Testis (tissue), 3 donors: ENCODE measurements around the gene CCDC82. TPM values are rescaled to one million over a fixed set of nuclear protein-coding genes. Genes with fewer than 3 reads are reported as not detected.

Experiments
- DNase-seq: peaks from one replicate; pipeline ENCODE4 v3.0.0-alpha.2; 2019
- H3K27ac ChIP-seq, 2 donors: fragments of 200-600 bp; sonication (generic); one replicate each; pipeline ENCODE4 v1.5.1; 2019
- H3K27me3 ChIP-seq: fragments of 200-600 bp; sonication (generic); one replicate; pipeline ENCODE4 v1.5.1; 2019
- H3K36me3 ChIP-seq: fragments of 200-600 bp; sonication (generic); one replicate; pipeline ENCODE4 v1.5.1; 2017; ENCODE audit warnings: low read depth; ENCODE audit errors: missing control alignments
- H3K4me1 ChIP-seq: fragments of 200-600 bp; sonication (generic); one replicate; pipeline ENCODE4 v1.5.1; 2019
- H3K4me3 ChIP-seq, 2 donors: fragments of 200-600 bp; sonication (generic); one replicate each; pipeline ENCODE4 v1.5.1; 2017 to 2019
- H3K9me3 ChIP-seq: fragments of 200-600 bp; sonication (generic); one replicate; pipeline ENCODE4 v1.5.1; 2017
- POLR2A ChIP-seq: fragments of 450-650 bp; IDR thresholded peaks from one replicate; pipeline ENCODE4 v1.6.1; 2017; ENCODE audit warnings: antibody characterized with exemption, mild to moderate bottlenecking, moderate library complexity
- WGBS, 2 donors: methylation state at CpG; one replicate each; pipeline ENCODE4 v1.1.5; 2018; 5-methylcytosine and 5-hydroxymethylcytosine counted together
- intact Hi-C: fragments of 100-400 bp; cut with DNase I; formaldehyde crosslinking; loops from one replicate; pipeline ENCODE4 v1.15.1; 2023; ENCODE audit warnings: low total_unique reads
- polyA plus RNA-seq: library from polyadenylated mRNA; stranded (reverse); fragments of 350-450 nt; fragmentation: Illumina TruSeq; extraction: RNeasy Lipid Tissue Mini Kit (QIAGEN cat#74804); gene quantifications from one replicate; pipeline ENCODE4 v1.2.3, GENCODE V29; 2014; ENCODE audit warnings: low read depth, low replicate concordance; ENCODE audit not compliant: insufficient read depth
- total RNA-seq, 2 donors: library from RNA; depleted of rRNA; stranded (reverse); fragments of >200 nt; gene quantifications; one replicate each; pipeline ENCODE4 v1.2.3, GENCODE V29; 2016
- TF ChIP-seq, protein P1 (sequence below), 3 experiments: fragments of 450-650 bp in 2 of 3; fragments of 200-600 bp in 1 of 3; sonication (generic) in 1 of 3; IDR thresholded peaks; one replicate each; pipeline ENCODE4 v1.5.1; 2016 to 2019; ENCODE audit warnings: antibody characterized with exemption in 3 of 3, mild to moderate bottlenecking in 2 of 3, moderate library complexity in 1 of 3

CCDC82 gene
- total and polyA plus RNA-seq, 3 donors from 2014 or later: 36.6 to 50.9 (median 42.5) TPM

- DNase-seq: no peak
- Histone ChIP-seq H3K9me3 (no peaks in the 10 kb centered on the region), H3K27ac (peak overlapping the region in 1 of 2 donors; percentile 74), H3K27me3 (no peaks in the 10 kb centered on the region), H3K4me3 (no peak overlapping the region), H3K4me1 (peaks cover 69% of the 10 kb centered on the region), H3K36me3 (no peaks in the 10 kb centered on the region)
- no peak for TF ChIP-seq POLR2A
- TF ChIP-seq, protein P1, sequence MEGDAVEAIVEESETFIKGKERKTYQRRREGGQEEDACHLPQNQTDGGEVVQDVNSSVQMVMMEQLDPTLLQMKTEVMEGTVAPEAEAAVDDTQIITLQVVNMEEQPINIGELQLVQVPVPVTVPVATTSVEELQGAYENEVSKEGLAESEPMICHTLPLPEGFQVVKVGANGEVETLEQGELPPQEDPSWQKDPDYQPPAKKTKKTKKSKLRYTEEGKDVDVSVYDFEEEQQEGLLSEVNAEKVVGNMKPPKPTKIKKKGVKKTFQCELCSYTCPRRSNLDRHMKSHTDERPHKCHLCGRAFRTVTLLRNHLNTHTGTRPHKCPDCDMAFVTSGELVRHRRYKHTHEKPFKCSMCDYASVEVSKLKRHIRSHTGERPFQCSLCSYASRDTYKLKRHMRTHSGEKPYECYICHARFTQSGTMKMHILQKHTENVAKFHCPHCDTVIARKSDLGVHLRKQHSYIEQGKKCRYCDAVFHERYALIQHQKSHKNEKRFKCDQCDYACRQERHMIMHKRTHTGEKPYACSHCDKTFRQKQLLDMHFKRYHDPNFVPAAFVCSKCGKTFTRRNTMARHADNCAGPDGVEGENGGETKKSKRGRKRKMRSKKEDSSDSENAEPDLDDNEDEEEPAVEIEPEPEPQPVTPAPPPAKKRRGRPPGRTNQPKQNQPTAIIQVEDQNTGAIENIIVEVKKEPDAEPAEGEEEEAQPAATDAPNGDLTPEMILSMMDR (IDR thresholded peaks at IDR 0.05): no peak
- intact Hi-C loops: no loop called here
- 67 to 77% methylated on average over 5 of the region's 5 CpGs for WGBS, 2 donors
These were observed 68.6 kb downstream of the CCDC82 start for GRCh38 chr11:96321091-96321490.

- no peaks in the 10 kb centered on the region for H3K27me3 ChIP-seq
- TF ChIP-seq, protein P1 (IDR thresholded peaks at IDR 0.05): no peak
- TF ChIP-seq POLR2A: no peak
- no peaks in the 10 kb centered on the region for H3K9me3 ChIP-seq
- 43 to 68% methylated on average over 2 of the region's 2 CpGs for WGBS, 2 donors
- intact Hi-C loops: no loop called here
- no peak overlapping the region for H3K4me3 ChIP-seq
- DNase-seq: no peak
- H3K36me3 ChIP-seq: no peaks in the 10 kb centered on the region
- H3K27ac ChIP-seq: peak overlapping the region in 1 of 2 donors; percentile 74
- H3K4me1 ChIP-seq: peaks cover 60% of the 10 kb centered on the region
These were observed 69.6 kb downstream of the CCDC82 start for GRCh38 chr11:96319898-96320656.

DNA sequence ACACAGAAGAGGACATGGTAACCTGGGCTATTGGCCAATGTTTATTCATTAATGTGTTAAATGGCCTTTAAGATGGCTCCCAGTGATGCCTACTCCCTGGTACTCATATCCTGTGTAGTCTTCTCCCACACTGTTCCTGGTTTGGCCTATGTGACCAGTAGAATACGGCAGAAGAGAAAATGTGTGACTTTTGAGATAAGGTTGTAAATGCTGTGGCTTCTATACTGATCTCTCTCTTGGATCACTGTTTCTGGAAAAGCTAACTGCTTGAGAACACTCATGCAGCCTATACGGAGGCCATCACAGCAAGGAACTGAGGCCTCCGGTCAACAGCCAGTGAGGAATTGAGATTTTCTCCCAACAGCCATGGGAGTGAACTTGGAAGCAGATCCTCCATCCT lies 70.9 kb downstream of the CCDC82 start:
- H3K36me3 ChIP-seq: no peaks in the 10 kb centered on the region
- H3K4me1 ChIP-seq: peaks cover 63% of the 10 kb centered on the region
- DNase-seq: no peak
- intact Hi-C loops: no loop called here
- peak overlapping the region; percentile 37 to 63 for H3K27ac ChIP-seq
- no peak for TF ChIP-seq POLR2A
- TF ChIP-seq, protein P1 (IDR thresholded peaks at IDR 0.05): no peak
- H3K9me3 ChIP-seq: no peaks in the 10 kb centered on the region
- WGBS, 2 donors: 60 to 69% methylated on average over 1 to 3 of the region's 3 CpGs
- H3K4me3 ChIP-seq: no peak overlapping the region
- no peaks in the 10 kb centered on the region for H3K27me3 ChIP-seq

GRCh38 chr11:96318399-96318798 lies 71.3 kb downstream of the CCDC82 start:
- Histone ChIP-seq H3K27ac (peak overlapping the region; percentile 37 to 63), H3K27me3 (no peaks in the 10 kb centered on the region), H3K4me1 (peaks cover 61% of the 10 kb centered on the region), H3K9me3 (no peaks in the 10 kb centered on the region), H3K4me3 (no peak overlapping the region), H3K36me3 (no peaks in the 10 kb centered on the region)
- no peak for DNase-seq
- TF ChIP-seq, protein P1 (IDR thresholded peaks at IDR 0.05): no peak
- TF ChIP-seq POLR2A: no peak
- WGBS, 2 donors: 48 to 62% methylated on average over 1 of the region's 1 CpG
- intact Hi-C loops: no loop called here

- Histone ChIP-seq H3K4me1 (peaks cover 60% of the 10 kb centered on the region), H3K27me3 (no peaks in the 10 kb centered on the region), H3K27ac (peak overlapping the region in 1 of 2 donors; percentile 37), H3K4me3 (no peak overlapping the region), H3K36me3 (no peaks in the 10 kb centered on the region), H3K9me3 (no peaks in the 10 kb centered on the region)
- DNase-seq: no peak
- intact Hi-C loops: no loop called here
- 93 to 98% methylated on average over 2 of the region's 2 CpGs for WGBS, 2 donors
- no peak for TF ChIP-seq POLR2A
- TF ChIP-seq, protein P1 (IDR thresholded peaks at IDR 0.05): no peak
These were observed 71.7 kb downstream of the CCDC82 start for GRCh38 chr11:96317985-96318384.
